Activated CD4-positive, alpha-beta T cell treated with anti-CD3 and anti-CD28 coated beads, Interleukin-2, Interleukin-4, amounts not matched to agents 100 ng/mL and 50 ng/mL, durations not matched to agents 16 hours and 8 hours (primary cell): Measurements from ENCODE around the gene ORM1.
"Not testable (repeated sequence)": the region's sequence is repeated elsewhere in the genome, so short reads cannot be mapped to it uniquely, and the experiment has no call there.

Source experiments
- DNase-seq: peaks from one replicate; pipeline ENCODE4 v3.0.0-alpha.2; 2020; ENCODE audit warnings: low spot score

ORM1 gene

DNA sequence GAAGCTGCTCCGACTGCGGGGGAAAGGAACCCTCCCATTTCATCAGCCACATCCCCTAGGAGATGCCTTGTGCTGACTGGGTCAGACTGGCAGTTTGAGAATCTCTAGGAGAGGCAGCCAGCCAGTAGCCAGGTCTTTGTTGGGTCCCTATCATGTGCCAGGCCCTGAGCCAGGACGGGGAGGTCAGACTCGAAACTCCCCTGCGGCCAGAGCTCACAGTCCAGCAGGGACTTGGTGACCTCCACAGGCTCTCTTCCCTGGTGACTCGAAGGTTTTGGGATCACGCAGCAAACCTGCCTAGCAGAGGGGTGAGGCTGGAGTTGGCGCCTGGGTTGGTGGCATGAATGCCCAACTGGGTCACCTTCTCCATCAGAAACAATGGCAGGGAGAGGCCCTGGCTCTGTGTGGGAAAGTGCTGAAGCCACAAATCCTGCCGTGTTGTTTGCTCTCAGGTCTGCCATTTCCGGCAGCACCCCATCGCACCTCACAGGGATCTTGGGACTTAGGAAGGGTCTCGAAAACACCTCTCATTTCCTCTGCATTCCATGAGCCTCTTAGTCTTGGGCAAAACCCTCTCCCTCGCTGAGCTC, 14.4 kb upstream of the ORM1 start:
- DNase-seq = no peak

DNA sequence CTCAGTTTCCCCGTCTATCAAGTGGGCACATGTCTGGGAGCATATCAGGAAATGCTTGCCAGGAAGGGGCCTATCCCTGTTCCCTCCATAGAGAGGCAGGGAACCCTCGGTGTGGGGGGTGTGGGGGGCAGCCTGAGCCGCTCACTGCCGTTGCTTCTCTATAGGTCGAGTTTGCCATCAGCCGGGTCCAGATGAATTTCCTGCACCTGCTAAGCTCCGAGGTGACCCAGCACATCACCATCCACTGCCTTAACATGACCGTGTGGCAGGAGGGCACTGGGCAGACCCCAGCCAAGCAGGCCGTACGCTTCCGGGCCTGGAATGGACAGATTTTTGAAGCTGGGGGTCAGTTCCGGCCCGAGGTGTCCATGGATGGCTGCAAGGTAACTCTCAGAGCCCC, 13.8 kb upstream of the ORM1 start:
- DNase-seq = no peak

DNA sequence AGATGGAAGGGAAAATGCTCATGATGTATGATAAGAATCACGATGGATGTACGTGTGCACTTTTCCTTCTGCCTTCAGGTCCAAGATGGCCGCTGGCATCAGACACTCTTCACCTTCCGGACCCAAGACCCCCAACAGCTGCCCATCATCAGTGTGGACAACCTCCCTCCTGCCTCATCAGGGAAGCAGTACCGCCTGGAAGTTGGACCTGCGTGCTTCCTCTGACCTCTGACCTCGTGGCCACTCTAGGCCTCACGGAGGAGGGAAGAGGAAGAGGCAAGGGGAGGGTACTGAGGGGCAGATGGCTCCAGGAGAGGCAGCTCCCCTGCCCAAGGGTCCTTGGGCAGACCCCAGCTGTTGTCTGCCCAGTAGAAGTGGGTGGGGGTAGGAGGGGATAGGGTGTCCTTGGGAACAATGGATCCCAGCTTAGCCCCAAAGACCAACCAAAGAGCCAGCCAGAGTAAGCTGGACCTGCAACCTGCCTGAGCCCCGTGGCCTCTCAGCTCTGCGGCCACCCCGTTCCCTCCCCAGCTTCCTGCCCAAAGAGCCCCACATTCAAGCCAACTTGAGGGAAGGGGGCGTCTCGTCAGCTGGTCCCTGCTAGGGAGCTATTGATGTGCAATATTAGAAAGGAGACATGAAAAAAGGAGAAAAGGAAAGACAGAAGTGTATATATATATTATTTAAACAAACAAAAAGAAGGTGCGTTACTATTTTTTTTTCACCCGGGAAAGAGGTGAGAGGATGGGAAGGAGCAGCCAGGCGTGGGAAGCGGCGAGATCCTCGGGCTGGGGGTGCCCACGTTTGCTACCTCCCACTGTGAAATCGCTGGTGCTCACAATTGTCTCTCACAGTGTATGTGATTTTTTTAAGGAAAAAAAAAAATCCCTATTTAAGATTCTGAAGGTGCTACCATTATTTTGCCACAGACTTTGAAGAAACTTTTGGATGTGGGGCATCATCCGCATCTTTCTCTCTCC, 12.1 kb upstream of the ORM1 start:
- no peak for DNase-seq

DNA sequence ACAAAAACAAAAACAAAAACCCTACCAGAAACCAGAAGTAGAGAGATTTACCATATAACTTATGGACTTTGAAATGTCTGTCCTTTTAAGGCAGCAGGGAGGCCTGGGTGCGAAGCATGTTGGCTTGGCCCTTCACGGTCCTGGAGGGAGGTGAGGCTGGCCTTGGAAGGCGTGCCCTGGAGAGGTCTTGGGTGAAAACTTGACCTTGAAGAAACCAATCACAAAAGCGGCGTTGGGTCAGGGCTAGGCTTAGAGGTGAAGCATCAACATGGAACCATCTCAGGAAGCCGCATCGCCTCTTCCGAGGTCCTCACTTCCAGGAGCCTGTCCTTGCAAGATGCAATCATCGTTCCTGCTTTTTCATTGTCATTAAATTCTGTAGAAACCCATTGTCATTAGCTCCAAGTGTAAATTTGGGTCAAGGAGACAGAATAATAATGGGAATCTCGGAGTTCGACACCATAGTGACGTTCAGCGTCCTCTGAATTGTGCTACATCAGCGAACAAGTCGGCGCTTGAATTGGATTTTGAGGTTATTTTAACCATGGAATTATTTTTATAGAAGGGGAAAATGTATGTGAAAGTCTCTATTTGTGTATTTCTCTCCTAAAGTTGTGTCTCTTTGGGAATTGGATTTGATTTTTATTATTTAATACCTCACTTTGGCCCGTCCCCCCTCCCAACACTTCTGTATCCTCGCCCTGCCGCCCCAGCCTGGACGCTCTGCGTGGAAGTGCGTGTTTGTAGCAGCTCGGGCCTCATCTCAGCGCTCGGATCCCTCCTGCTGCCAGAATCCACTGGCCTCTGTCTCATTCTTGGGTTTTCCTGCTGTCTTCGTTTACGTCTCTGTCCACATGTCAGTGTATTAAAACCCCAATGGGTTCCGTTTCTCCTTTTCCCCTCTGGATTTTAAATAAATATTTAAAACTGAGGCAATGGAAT, 11.1 kb upstream of the ORM1 start:
- no peak for DNase-seq

DNA sequence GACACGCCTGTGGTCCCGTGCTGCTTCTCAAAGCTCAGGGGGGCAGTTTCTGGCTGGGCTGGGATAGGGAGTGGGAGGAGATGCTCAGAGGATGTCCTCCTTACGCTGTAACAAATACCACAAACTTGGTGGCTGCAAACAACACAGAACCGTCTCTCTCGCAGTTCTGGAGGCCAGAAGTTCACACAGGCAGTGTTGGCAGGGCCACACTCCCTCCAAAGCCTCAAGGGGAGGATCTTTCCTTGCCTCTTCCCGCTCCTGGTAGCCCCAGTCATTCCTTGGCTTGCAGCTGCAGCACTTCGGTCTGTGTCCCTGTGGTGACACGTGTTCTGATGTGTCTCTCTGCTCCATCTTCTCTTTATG, 10.4 kb upstream of the ORM1 start:
- no peak for DNase-seq

DNA sequence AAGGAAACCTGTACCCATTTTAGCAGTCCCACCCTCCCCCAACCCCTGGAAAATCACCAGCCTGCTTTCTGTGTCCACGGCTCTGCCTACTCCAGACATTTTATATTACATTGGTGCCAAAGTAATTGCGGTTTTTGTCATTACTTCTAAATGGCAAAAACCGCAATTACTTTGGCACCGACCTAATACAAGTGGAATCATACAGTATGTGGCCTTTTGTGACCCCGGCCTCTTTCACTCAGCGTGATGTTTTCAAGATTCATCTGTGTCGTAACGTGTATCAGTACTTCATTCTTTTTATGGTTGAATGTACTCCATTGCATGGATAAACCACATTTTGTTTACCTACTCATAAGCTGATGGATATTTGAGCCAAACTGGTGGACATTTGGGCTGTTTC, 9.7 kb upstream of the ORM1 start:
- DNase-seq = no peak

DNA sequence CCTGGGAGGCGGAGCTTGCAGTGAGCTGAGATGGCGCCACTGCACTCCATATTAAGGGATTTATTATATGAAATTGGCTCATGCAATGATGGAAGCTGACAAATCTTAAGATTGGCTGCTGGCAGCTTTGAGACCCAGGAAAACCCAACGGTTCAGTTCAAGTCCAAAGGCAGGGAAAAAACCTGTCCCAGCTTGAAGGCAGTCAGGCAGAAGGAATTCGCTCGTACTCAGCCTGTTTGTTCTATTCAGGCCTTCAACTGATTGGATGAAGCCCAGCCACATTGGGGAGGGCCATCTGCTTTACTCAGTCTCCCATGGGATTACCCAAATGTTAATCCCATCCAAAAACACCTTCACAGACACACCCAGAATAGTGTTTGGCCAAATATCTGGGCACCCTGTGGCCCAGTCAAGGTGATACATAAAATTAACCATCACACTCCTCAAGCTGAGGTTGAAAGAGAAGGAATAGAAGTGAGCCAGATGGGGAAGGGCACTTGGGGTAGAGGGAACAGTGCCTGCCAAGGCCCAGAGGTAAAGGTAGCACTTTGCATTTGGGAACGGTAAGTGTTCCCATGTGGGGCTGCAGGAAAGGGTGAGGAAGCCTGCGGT, 8.5 kb upstream of the ORM1 start:
- no peak for DNase-seq

DNA sequence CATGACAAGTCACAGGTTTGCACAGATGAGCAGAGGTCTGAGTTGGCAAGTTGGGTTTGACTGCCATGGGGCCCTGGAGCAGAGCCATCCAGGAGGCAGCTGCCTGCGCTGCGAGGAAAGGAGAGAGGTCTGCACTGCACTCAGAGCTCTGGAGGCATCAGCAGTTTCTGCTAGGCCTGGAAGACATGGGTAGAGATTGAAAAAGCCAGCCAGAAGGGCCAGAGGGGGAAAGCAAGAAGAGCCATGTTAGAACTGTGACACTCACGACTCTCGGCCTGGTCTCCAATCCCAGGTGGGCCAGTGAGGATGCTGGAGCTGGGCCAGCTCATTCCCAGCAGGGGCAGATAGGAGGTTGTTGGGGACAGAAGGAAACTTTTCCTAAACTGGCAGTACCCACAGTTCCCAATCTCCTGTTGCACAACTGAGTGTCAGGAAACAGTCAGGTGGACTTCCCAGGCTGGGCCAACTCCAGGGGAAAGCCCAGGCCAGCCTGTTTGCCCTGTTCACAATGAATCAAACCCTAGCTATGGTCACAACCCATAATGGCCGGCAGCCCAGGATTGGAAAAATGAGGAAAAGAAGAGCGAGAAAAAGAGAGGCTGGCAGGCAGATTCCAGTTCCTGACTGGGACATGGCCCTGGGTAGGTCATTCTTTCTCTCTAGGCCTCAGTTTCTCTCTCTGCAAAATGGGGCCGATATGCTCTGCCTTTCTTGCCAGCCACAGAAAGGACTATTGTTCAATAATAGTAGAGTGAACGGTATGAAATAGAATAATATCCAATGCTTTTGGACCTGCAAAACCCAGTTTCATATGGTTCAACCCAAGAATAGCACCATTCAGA, 7.8 kb upstream of the ORM1 start:
- no peak for DNase-seq

DNA sequence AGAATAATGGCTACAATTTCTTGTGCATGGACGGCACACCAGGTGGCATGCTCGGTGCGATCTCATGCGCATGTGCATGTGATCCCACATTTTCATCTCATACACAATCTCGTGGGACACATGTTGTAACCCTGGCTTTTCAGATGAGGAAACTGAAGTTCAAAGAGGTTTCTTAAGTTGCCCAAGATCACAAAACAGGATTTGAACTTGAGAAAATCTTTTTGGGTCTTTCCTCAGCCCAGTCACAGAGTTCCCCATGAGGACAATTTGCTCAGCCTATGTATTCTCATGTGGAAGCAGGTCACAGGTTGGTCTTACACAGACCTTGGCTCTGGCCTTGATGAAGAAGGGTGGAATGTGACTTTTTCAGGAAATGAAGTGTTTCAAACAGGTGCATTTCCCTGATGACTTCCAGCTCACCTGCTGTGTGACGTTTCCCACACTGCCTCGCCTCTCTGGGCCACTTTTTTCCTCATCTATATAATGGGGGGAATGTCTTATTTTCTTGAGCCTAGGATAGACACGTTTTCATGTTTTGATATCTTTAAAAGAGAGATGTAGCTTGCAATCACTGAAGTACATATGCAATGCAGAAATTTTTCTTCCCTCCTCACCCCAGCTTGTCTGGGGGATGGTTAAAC, 7.1 kb upstream of the ORM1 start:
- no peak for DNase-seq

DNA sequence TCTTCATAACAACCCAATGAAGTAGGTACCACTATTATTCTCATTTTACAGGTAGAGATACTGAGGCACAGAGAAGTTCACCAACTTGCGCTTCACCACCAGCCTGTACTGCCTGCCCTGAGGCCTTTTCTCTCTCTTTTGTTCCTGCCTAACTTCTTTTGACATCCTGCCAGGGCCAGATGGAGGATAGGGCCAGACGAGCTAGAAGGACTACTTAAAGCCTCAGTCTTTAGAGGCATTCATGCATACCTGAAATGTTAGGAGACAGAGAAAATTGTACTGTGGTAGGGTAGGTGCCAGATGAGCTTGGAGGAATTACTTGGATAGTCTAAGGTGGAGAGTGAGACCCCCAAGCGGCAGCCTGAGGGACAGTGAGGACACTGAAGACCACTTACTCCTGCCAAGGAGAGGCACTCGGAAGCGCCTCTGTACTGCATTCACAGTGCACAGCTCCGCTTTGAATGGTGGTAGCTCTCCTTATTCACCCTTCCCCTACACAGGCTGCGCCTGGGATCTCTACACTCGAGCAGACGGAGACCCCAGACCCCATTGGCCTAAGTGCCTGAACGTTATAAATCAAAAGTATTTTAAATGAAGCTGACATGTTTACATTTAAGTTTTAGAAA, 6.2 kb upstream of the ORM1 start:
- DNase-seq = no peak

DNA sequence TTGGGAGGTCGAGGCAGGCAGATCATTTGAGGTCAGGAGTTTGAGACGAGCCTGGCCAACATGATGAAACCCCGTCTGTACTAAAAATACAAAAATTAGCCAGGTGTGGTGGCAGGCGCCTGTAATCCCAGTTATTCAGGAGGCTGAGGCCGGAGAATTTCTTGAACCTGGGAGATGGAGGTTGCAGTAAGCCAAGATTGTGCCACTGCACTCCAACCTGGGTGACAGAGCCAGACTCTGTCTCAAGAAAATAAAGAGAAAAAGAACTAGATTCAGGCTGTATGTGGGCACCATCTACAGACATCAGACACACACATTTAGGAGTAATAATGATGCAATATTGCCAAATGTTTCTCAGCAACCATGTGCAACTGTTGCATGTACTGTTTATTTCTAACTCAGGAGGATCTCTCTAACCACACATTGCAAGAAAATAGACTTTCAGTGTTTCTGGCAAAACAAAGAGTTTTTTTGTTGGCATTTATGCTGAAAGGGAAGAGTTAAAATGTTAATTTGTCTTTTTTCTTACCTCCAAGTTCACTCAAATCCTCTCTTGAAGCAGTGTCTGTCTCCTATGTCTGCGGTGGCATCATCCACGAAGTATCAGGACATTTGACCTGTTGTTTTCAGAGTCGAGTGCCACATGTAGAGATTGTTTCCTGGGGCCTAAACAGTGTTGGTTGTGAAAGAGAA, 5.1 kb upstream of the ORM1 start:
- peak; percentile 19 for DNase-seq

DNA sequence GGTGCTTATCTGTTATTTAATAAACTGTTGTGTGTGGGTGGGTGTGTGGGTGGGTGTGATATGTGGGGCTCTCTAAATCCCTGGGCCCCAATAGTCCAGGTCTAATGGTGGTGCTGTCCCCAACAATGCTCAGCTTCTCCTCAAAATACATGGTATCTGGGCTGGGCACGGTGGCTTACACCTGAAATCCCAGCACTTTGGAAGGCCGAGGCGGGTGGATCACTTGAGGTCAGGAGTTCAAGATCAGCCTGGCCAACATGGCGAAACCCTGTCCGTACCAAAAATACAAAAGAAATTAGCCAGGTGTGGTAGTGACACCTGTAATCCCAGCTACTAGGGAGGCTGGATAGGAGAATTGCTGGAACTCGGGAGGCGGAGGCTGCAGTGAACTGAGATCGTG, 4.5 kb upstream of the ORM1 start:
- DNase-seq = no peak

DNA sequence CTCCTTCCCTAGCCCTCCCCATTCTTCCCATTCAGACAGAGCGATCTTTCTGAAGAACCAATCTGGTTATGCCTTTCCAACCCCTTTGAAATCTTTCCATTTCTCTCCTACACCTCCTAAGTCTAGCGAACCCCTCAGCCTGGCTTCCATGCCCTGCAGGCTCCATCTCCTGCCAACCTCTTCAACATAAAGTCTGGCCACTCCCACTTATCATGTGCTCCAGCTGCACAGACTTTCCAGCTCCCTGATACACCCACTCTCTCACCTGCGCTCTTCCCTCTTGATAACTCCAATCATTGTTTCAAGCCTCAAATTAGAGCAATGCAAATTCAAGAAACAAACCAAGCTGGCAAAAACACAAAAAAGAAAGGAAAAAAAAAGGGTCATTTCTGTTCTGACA, 3.8 kb upstream of the ORM1 start:
- no peak for DNase-seq

DNA sequence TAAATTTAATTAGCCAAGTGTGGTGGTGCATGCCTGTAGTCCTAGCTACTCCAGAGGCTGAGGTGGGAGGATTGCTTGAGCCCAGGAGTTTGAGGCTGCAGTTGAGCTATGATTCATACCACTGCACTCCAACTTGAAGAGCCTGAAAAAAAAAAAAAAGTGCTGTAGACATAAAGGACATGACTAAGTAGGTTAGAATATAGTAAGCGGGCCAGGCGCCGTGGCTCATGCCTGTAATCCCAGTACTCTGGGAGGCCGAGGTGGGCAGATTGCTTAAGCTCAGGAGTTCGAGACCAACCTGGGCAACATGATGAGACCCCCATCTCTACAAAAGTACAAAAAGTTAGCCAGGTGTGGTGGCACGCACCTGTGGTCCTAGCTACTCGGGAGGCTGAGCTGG, 2.2 kb upstream of the ORM1 start:
- not testable (repeated sequence) for DNase-seq

DNA sequence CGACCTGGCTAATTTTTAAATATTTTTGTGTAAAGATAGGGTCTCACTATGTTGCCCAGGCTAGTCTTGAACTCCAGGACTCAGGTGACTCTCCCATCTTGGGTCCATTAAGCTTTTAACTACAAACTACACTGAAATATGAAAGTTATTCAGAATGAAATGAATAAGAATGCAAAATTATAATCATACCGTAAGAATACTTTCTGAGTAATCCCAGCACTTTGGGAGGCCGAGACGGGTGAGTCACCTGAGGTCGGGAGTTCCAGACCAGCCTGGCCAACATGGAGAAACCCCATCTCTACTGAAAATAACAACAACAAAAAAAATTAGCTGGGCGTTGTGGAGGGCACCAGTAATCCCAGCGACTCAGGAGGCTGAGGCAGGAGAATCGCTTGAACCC, 1.1 kb upstream of the ORM1 start:
- DNase-seq = peak; percentile 58

DNA sequence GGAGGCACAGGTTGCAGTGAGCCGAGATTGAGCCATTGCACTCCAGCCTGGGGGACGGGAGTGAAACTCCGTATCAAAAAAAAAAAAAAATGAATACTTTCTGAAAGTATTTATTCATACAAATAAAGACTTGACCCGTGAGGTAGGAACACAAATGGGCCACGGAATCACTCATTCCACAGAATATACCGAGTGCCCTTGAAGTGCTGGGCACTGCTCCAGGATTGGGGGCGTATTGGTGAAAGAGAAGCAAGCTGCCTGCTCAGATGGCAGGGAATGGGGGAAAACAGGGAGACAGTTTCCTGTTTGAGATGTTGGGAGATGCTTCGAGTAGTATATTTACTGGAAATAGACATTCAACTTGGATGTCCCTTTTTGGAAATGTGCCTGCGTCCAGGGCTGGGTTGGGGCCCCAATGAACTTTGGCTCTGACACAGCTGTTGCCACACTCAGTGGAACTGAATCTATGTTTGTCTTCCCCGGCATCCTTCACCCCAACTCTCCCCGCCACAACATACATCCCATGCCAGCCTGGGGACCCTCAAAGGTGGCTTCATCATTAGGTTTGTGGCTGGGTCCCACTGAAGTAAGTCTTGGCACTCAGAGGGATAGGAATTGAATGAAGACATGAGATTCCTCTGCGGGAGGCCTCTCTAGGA, 609 bp upstream of the ORM1 start:
- not testable (repeated sequence) for DNase-seq

DNA sequence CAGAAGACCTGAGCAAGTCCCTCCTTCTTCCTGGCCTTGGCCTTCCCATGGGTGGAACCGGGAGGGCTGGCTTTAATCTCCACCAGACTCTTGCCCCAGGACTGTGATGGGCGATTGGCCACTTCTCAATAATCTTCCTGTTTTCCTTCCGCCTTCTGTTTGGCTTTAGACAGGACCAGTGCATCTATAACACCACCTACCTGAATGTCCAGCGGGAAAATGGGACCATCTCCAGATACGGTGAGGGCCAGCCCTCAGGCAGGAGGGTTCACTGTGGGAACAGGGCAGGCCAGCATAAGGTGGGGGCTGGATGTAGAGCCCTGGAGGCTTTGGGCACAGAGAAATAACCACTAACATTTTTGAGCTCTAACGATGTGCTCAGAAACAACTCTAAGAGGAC, 951 bp downstream of the ORM1 start:
- DNase-seq = not testable (repeated sequence)

DNA sequence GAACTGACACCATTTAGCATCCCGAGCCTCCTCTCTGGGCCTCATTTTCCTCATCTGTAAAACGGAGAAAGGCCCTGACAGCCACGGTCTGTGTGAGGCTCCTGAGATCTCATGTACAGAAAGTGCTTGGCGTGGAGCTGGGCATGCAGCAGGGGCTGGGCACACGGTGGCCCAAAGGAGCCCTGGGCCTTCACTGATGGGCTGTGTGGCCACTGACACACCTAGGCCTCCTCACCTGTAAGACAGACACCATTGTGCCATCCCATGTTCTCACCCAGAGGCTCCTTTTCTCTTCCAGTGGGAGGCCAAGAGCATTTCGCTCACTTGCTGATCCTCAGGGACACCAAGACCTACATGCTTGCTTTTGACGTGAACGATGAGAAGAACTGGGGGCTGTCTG, 1.6 kb downstream of the ORM1 start:
- DNase-seq = no peak

DNA sequence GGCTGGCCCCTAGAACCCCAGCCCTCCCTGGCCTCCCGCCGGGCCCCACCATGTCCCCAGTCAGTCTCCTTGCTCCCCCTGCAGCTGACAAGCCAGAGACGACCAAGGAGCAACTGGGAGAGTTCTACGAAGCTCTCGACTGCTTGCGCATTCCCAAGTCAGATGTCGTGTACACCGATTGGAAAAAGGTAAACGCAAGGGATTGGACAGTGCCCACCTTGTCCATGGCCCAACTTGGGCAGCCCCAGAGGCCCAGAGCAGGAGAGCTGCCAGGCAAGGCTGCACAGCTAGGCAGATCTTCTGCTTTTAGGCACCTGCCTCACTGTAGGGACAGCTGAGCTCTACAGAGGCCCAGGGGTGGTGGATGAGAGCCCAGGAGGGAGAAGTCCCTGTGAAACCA, 2.1 kb downstream of the ORM1 start:
- not testable (repeated sequence) for DNase-seq
